ENCODE data around the gene GPR45.
"Not testable (repeated sequence)": the region's sequence is repeated elsewhere in the genome, so short reads cannot be mapped to it uniquely, and the experiment has no call there.

The GPR45 gene

GRCh38 chr2:105251016-105251648 lies 9.6 kb downstream of the GPR45 start:
- in situ Hi-C loops (cut with MboI; ENCODE audit: low sequenced_read_pairs): not testable (repeated sequence)

DNA sequence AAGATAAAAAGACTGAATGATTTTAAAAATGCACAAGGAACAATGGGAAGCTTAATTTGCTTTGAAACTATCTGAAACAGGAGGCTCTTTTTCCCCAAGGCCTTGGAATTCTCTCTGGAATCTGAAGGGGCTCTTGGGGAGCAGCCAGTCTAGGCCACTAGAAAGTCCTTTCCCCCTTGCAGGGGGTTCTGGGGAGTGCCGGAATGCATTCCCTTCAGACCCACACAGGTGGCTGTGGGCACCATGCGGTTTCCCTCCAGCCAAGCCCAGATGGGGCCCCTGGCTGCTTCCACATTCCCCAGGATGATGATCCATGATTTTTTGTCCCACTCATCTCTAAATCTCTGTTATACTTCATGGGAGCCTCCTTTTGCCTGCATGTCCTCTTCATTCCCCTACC lies 10.7 kb downstream of the GPR45 start:
- in situ Hi-C loops (cut with MboI; ENCODE audit: low sequenced_read_pairs): no loop called here

GRCh38 chr2:105254531-105255210 lies 13.1 kb downstream of the GPR45 start:
- in situ Hi-C loops (cut with MboI; ENCODE audit: low sequenced_read_pairs): no loop called here

DNA sequence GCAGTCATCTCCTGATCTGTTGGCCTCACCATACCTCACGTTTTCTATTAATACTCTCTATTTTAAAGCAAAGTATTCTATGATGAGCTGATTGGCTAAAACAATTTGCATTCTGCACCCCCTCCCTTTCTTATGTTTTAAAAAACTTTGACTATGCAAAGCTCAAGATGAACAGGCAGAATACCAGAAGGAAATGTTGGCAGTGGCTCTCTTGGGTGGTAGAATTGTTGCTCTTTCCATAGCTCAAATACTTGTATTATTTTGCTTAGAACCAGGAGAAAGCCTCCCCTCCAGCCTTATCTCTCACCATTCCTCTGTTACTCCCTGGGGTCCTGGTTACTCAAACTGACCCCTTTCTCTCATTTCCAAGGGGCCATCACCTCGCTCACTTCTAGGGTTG lies 14.4 kb downstream of the GPR45 start:
- in situ Hi-C loops (cut with MboI; ENCODE audit: low sequenced_read_pairs): no loop called here

GRCh38 chr2:105256431-105257047 lies 15.0 kb downstream of the GPR45 start:
- in situ Hi-C loops (cut with MboI; ENCODE audit: low sequenced_read_pairs): no loop called here

DNA sequence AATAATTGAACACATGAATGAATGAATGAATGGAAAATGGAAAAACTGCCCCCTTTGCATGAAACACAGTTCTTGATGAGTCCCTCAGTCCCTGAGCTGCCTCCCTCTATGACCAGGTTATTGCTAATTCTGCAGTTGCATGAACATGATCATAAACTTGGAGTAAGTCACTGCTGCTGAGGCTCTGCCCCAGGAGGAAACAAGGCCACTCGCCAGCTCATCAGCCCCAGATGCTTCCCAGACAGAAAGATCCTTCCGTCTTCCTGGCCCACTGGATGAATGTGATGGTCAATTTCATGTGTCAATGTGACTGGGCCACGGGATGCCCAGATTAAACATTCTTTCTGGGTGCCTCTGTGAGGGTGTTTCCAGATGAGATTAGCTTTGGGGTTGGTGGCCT lies 16.4 kb downstream of the GPR45 start:
- in situ Hi-C loops (cut with MboI; ENCODE audit: low sequenced_read_pairs): no loop called here

DNA sequence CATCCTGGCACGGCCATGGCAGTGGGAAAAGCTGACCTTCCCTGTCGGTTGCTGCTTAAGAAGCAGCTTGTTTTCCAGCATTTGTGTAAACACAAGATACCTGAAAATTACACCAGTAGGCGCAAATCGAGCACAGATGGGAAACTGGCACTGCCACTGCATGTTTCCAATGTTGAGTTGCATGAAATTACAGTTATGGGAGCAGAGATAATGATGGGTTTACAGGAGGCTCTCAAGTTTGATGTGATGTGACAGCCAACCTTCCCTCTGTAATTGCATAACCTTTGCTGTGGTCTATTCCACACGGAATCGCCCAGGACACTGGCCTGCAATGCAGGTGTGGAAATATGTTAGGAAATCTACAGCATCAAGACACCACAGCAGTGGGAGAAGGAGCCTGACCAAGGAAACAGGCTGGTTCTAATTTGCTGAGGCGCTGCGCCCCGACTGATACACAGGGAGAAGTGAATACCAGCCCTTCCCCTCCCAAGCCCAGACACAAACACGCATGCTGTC lies 17.4 kb downstream of the GPR45 start:
- in situ Hi-C loops (cut with MboI; ENCODE audit: low sequenced_read_pairs): no loop called here

- in situ Hi-C loops (cut with MboI; ENCODE audit: low sequenced_read_pairs): no loop called here
Measured at GRCh38 chr2:105261061-105261460, 19.5 kb downstream of the GPR45 start.

- in situ Hi-C loops (cut with MboI; ENCODE audit: low sequenced_read_pairs): no loop called here
Measured at GRCh38 chr2:105262651-105263091, 21.1 kb downstream of the GPR45 start.

DNA sequence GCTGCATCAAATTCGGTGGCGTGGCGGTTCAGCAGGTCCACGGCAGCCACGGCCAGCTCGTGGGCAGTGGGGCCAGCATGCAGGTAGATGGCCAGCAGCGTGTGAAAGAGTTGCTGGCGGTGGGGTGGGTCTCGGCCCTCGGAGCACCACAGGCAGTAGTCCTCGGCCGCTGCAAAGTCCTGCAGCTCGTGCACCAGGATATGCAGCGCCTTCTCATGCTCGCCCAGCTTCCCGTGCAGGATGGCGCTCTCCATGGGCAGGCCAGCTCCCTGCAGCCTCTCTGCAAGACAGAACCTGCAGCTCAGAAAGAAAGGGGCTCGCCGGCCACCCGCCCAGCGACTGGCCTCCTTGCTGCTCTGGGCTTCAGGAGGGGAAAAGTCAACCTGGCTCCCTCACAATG lies 27.9 kb downstream of the GPR45 start:
- in situ Hi-C loops (cut with MboI; ENCODE audit: low sequenced_read_pairs): no loop called here

GRCh38 chr2:105271393-105272045 lies 30.0 kb downstream of the GPR45 start:
- in situ Hi-C loops (cut with MboI; ENCODE audit: low sequenced_read_pairs): no loop called here

DNA sequence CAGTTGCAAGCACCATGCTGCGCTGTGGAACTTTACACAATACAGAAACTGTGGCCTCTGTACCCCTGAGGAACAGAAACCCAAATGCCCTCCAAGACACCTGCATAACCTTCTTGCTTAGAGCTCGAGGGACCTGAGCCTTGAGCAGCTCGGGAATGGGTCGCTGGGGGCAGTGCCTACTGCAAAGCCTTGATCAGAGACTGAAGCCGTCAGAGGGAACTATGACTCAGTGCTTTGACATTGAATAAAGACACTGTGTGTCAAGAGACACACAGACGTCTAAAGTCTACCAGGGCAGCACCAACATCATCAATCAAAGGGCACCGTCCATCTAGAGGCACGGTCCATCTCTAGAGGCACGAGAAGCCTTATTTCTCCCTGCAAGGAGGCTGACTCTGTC lies 30.6 kb downstream of the GPR45 start:
- in situ Hi-C loops (cut with MboI; ENCODE audit: low sequenced_read_pairs): no loop called here

DNA sequence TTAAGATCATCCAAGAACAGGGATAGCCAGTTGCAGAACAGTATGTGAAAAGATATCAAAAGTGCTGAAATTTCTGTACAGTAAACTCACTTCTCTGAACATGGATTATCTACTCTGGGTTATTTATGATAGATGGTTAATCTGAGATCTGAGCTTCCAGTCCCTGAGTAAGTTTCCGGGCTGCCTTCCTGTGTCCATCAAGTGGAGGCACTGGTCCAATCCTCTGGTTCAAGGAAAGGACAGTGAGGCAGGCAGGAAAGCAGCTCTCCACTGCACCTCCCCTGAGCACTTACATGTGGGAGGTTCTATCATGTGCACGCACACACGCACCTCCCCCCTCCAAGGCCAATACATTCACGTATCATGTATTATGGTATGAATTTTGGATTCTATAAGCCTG lies 32.5 kb downstream of the GPR45 start:
- in situ Hi-C loops (cut with MboI; ENCODE audit: low sequenced_read_pairs): no loop called here

- in situ Hi-C loops (cut with MboI; ENCODE audit: low sequenced_read_pairs): no loop called here
Measured at GRCh38 chr2:105278654-105279053, 37.1 kb downstream of the GPR45 start.

- in situ Hi-C loops (cut with MboI; ENCODE audit: low sequenced_read_pairs): no loop called here
Measured at GRCh38 chr2:105279126-105279525, 37.6 kb downstream of the GPR45 start.

- in situ Hi-C loops (cut with MboI; ENCODE audit: low sequenced_read_pairs): no loop called here
Measured at GRCh38 chr2:105280281-105280680, 38.7 kb downstream of the GPR45 start.

DNA sequence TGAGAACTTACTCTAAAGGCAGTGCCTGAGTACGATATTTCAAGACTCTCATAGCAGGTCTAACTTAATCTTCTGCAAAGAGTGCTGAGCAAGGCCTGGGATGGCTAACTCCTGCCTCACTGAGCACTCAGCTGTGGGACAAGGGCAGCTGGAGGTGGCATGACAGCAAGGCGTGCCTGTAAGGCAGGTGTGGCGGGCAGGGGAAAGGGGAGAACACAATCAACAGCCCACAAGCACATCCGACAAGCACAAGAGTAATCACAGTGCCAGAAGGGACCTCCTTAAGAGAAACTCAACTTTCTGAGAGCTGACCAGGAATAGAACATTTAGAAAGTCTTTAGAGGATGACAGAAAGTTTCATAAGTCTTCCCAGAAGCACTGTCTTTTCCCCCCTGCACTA lies 42.0 kb downstream of the GPR45 start:
- in situ Hi-C loops (cut with MboI; ENCODE audit: low sequenced_read_pairs): no loop called here

DNA sequence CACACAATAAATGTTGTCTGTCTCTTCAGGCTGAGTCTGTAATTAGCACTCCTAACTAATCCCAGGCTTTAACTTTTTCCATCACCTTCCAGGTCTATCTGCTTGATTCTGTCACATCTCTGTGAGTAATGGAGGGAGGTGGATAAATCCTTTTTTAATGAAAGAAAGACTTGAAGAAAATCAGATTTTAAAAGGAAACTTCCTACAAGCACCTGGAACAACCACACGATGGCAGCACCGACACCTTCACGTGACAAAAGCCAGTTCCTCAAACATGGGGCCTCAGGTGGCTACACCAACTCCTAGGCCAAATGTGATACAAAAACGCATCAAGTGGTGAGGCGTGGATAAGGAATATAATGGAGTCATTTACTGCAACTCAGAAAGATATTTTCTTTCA lies 46.1 kb downstream of the GPR45 start:
- in situ Hi-C loops (cut with MboI; ENCODE audit: low sequenced_read_pairs): no loop called here

DNA sequence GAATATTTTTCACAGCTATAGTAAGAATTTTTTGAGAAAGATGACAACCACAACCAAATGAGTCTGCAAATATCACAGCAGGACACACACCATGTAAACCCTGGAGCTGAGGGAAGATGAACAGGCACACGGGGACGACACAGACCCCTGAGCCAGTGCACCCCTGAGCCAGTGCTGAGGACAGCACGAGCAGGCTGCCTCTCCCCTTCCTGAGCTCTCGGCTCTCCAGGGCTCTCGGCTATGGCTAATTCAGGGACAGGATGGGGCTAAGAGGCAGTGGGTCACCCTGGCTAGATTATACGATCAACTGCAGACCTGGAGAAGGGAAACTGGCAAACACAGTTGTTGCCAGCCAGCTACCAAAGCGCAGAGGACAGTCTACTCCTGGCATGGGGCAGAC lies 46.6 kb downstream of the GPR45 start:
- in situ Hi-C loops (cut with MboI; ENCODE audit: low sequenced_read_pairs): no loop called here

DNA sequence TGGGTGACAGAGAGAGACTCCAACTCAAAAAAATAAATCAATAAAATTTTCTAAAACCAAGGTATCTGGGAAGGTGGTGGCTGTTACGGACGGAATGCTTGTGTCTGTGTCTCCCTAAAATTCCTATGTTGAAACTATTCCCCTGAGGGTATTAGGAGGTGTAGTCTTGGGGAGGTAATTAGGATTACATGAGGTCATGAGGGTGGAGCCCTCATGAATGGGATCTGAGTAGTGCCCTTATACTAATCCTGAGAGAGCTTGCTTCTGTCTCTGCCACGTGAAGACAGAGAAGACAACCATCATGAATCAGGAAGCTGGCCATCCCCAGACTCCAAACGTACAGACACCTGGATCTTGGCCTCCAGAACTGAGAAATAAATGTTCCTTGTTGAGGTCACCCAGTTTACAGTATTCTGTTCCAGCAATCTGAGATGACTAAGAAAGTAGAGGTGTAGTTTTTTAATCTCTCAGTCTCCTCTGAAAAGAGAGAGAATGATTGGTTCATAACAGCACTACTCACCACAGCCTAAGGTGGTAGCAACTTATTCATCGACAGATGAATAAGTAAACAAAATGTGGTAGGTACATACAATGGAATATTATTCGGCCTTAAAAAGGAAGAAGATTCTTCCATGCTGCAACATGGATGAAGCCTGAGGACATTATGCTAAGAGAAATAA lies 49.6 kb downstream of the GPR45 start:
- in situ Hi-C loops (cut with MboI; ENCODE audit: low sequenced_read_pairs): no loop called here

DNA sequence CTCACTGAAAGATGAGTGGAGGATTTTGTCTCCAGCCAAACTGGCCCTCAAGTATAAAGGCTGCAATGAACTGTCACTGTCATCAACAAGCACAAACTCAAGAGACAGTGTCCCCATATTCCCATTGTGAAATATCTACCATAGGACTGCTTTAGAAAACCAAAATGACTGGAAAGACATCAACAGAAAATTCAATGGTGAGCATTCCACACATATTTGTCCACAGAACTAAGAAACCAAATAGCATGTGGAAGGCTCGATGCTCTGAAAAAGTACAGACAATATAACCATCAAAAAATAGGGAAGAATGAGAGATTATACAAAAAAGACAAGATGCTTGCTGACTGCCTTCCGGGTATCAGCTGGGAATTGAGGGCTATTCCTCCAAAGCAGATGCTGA lies 50.4 kb downstream of the GPR45 start:
- in situ Hi-C loops (cut with MboI; ENCODE audit: low sequenced_read_pairs): no loop called here
